LoVo (cell line): ENCODE data around the gene PUS7.
"Not testable (repeated sequence)": the region's sequence is repeated elsewhere in the genome, so short reads cannot be mapped to it uniquely, and the experiment has no call there.

ENCODE experiments used
- DNase-seq: peaks from one replicate; pipeline ENCODE4 v3.0.0-alpha.2; 2016; ENCODE audit warnings: low spot score

Gene PUS7

DNA sequence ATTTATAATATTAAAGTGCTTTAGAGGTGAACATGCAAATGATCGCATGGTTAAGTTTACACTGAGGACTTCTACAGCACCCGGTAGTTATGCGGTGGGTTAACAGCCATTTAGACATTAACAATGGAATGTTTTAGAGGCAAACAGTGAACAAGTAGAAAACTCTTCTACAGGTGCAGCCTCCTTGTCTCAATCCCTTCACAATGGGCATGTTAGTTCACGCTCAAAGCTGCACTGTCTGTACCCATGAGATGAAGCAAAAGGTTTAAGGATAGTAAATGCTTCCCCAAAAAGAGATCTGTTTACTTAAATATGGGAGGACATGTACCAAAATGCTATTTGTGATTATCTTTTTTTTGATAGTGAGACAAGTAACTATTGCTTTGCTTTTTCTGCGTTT is 25.1 kb downstream of the PUS7 start:
- no peak for DNase-seq

DNA sequence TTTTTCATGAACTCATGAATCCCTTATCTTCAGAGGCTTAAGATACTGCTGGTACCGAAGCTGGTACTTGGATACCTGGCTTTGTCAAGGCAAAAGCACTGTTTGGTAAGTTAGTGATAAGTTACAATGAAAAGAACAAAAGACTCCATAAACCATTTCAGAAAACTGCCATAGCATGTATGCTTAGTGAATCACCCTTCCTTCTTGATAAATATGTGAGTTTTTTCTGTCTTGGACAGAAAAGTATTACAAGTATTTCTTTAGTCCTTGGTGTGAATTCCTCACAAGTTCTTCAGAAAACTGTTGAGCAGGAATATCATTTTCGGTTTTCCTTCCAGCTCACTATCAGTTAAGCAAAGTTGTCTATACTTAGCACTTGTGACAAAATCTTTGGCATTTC is 25.6 kb downstream of the PUS7 start:
- DNase-seq = no peak

- DNase-seq = no peak
Measured at GRCh38 chr7:105493923-105494315, 28.2 kb downstream of the PUS7 start.

DNA sequence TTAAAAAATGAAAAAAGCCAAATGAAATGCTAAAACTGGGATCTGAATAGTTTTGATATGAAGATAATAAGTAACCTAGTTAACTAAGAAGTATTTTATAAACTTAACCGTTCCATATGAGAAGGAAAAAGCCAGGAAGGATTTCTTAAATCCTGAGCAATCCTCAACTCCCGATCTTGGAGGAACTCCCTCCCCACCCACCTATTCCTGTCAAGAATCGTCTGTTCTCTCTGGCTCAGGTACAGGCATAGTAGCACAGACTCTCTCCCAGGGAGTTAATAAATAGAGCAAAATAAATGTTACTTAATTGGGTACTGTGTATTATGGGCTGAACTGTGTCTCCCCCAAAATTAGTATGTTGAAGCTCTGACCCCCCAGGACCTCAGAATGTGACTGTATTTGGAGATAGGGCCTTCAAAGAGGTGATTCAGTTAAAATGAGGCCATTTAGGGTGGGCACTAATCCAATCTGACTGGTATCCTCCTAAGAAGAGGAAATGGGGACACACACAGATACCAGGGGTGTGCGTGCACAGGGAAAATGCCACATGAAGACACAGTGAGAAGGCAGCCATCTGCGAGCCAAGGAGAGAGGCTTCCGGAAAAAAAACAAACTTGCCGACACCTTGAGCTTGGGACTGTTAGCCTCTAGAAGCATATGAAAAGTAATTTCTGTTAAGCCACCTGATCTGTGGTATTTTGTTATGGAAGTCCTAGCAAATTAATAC is 28.7 kb downstream of the PUS7 start:
- DNase-seq = no peak

DNA sequence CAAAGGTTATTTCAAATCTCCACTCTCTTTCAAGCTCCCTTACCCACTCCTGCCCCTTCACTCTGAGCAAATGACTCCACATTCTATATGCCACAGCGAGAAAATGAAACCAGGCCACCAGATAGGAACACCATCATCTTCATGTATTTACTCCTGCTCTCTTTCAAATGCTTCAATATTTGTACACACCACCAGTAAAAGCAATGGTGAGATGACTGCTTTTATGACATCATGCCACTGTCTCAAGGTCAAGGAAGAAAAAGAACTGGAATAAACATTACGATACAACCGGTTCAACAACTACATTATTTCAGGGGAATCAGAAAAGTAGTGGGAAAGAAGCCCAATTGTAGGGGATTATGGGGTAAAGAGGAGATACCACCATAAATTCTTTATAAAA is 32.7 kb downstream of the PUS7 start:
- no peak for DNase-seq

GRCh38 chr7:105487579-105488571 is 34.2 kb downstream of the PUS7 start:
- no peak for DNase-seq

DNA sequence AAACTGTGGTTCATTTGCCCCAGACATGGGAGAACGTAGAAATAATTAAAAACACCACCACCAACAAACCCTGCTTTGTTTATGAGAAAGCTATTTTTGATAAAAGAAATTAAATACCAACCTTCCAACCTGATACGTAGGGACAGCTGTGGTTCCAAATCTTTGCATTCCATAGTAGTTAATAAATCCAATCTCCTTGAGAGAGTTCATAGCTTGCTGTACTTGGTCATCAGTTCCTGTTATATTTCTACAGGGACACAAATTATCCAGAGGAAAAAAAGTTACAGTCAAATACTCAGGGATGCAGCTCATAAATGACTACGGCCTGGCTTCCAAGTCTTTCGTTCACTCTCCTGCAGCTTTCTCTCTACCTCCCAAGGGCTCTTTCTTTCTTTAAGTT is 41.1 kb downstream of the PUS7 start:
- no peak for DNase-seq

GRCh38 chr7:105478606-105479005 is 43.5 kb downstream of the PUS7 start:
- DNase-seq = no peak

- DNase-seq = no peak
Measured at GRCh38 chr7:105477908-105478307, 44.2 kb downstream of the PUS7 start.

- no peak for DNase-seq
Measured at GRCh38 chr7:105474045-105474444, 48.0 kb downstream of the PUS7 start.

- no peak for DNase-seq
Measured at GRCh38 chr7:105473163-105473562, 48.9 kb downstream of the PUS7 start.

DNA sequence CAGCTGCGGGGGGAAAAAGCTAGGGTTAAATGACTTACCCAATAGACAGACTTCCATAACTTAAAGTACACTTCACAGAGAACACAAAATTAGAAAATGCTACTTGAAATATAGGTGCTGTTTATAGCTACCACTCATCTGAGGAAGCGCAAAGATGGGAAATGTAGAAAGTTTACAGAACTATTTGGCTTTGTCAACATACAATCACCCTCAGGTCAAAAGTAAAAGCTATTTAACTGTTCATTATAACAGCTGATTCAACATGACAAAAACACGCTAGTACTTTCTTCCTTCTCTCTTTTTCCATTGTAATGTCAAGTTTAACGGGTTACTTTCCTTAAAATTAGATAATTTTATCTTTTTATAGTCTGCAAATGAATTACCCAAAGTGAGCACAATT is 51.2 kb downstream of the PUS7 start:
- no peak for DNase-seq

DNA sequence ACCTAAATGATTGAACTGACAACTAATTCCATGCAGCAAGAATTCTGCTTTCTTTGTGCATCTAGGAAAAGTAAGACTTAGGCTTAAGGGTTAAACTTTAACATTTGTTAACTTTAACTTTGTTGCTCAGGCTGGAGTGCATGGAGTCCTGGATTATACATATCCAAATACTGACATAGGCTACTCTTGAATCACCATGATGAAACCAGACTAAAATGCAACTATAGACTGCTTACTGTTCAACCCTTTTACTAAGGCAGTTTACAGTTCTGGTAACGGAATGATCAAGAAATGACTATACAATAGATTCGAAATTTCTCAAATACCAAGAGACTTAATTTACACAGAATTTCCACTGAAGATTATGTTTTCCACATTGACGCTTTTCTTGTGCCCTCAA is 52.0 kb downstream of the PUS7 start:
- DNase-seq = no peak

DNA sequence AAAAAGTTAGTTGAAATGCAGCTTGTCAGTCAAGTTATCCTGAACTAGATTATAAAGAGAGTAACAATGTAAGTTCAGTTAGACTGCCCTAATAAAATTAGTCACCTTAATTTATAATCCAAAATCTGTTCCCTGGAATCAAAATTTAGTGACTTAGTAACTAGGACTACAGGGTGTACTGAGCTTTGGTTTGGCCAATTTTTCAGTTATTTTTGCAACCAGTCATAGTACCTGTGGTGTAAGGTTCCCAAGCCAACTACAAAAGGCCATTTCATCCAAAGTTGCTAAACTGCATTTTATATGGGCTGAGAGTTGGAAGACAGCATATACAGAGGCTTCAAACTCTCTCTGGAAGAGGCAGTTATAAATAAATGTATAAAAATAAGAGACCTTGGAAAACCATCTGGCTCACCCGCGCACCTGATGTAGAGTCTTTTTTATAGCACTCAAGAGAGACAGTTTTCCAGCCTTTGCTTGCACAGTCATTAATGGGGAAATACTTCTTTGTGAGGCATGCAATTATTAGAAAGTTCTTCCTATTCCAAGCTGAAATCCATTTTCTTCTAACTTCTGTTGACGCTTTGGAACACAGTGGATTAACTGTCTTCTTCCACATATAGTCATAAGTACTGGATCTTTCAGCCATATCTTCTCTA is 59.2 kb downstream of the PUS7 start:
- DNase-seq = no peak

DNA sequence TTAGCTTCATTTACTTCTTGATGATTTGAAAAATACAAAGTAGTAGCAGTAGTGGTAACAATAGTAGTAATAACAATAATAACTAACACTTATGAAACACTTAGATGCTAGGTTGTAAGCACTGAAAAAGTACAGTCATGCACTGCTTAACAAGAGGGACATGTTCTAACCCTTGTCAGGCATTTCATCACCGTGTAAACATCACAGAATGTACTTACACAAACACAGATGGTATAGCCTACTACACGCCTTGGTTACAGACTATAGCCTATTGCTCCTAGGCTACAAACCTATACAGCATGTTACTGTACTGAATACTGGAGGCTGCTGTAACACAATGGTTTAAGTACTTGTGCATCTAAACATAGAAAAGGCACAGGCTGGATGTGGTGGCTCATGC is 60.6 kb downstream of the PUS7 start:
- no peak for DNase-seq

GRCh38 chr7:105457619-105458225 is 64.3 kb downstream of the PUS7 start:
- DNase-seq = no peak

DNA sequence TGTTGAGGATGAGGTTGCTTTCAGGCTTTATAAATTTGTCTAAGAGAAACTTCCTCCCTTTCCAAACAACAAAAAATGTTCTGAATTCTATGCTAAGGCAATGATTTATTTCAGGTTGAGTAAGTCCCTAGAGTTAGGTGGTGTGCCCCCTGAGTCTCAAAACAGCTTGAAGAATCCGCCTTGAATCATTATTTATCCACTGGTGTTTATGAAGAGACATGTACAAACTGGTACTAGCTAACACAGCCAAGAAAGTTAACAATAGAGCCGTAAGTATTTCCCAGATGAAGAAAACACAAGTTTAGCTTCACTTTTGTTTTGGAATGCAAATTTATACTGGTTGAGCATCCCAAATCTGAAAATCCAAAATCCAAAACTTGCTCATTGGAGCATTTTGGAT is 67.2 kb downstream of the PUS7 start:
- DNase-seq = no peak

- DNase-seq = no peak
Measured at GRCh38 chr7:105454095-105454747, 67.8 kb downstream of the PUS7 start.

DNA sequence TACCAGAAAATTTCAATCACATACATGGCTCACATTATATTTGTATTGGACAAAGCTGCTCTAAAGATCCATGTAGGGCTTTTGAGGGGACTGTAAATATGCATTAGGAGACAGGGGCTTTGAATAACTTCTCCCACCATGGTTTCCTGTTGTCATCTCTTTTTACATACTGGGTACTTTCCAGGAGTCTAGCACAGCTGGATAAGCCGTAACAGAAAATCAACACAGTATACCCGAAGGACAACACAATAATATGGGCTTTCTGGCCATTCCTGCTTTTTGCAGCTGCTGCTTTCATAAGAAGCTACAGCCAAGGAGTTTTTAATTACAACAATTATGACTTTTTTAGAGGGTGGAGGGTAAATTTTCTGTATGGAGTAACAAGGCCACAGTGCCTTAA is 70.0 kb downstream of the PUS7 start:
- DNase-seq = no peak

DNA sequence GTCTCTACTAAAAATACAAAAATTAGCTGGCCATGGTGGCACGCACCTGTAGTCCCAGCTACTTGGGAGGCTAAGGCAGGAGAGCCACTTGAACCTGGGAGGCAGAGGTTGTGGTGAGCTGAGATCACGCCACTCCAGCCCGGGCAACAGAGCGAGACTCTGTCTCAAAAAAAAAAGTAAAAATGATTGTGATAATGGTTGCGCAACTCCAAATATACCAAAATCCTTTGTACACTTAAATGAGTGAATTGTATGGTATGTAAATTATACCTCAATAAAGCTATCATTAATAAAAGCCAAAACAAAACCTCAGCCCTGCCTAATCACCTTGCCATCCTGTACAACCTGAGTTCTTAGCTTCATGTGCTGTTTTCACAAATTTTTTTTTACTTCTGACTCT is 71.2 kb downstream of the PUS7 start:
- DNase-seq = not testable (repeated sequence)

- DNase-seq = no peak
Measured at GRCh38 chr7:105450177-105450861, 71.8 kb downstream of the PUS7 start.
